ENCODE data around the gene ALK.

DNA sequence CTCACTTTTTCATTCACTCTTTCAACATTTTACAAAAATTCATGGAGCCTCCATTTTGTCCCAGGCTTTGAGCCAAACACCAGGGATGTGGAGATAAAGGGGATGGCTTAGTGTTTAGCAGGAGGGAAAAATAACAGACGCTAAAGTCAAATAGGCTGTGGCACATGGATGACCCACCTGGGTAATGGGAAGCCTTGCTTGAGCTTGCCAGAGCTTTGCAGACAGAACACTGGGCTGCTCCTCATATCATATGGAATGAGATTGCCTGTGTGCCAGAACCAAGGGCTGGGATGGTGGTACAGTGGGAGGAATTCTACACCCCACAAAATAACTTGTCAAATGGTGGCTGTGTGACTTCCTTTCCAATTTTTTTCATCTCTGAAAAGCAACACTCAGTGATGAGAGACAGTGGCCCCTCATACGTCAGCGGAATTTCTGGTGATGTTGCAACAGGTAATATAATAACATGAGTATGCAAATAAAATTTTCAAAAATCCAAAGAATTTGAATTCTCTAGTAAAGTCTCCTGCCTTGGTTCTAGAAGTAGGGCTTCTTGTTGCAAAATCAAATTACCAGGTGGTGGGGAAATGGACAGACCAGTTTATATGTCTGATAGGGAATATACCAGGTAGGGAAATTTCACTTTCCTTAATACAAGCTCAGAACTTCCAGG, 553.3 kb downstream of the ALK start:
- no peak for TF ChIP-seq POLR2A (IDR thresholded peaks at IDR 0.05)
- TF ChIP-seq, protein P1, sequence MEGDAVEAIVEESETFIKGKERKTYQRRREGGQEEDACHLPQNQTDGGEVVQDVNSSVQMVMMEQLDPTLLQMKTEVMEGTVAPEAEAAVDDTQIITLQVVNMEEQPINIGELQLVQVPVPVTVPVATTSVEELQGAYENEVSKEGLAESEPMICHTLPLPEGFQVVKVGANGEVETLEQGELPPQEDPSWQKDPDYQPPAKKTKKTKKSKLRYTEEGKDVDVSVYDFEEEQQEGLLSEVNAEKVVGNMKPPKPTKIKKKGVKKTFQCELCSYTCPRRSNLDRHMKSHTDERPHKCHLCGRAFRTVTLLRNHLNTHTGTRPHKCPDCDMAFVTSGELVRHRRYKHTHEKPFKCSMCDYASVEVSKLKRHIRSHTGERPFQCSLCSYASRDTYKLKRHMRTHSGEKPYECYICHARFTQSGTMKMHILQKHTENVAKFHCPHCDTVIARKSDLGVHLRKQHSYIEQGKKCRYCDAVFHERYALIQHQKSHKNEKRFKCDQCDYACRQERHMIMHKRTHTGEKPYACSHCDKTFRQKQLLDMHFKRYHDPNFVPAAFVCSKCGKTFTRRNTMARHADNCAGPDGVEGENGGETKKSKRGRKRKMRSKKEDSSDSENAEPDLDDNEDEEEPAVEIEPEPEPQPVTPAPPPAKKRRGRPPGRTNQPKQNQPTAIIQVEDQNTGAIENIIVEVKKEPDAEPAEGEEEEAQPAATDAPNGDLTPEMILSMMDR (IDR thresholded peaks at IDR 0.05), result no peak

All from thyroid gland (tissue), 4 donors.